ENCODE results near the gene RASA3. TPM values are rescaled to one million over a fixed set of nuclear protein-coding genes. Genes with fewer than 3 reads are reported as not detected.

RASA3 gene
- total and polyA plus RNA-seq, 2 donors (not counting 3 experiments of a cell fraction or from before 2014, with no cell fraction given) = 26.5 to 53.8 TPM

DNA sequence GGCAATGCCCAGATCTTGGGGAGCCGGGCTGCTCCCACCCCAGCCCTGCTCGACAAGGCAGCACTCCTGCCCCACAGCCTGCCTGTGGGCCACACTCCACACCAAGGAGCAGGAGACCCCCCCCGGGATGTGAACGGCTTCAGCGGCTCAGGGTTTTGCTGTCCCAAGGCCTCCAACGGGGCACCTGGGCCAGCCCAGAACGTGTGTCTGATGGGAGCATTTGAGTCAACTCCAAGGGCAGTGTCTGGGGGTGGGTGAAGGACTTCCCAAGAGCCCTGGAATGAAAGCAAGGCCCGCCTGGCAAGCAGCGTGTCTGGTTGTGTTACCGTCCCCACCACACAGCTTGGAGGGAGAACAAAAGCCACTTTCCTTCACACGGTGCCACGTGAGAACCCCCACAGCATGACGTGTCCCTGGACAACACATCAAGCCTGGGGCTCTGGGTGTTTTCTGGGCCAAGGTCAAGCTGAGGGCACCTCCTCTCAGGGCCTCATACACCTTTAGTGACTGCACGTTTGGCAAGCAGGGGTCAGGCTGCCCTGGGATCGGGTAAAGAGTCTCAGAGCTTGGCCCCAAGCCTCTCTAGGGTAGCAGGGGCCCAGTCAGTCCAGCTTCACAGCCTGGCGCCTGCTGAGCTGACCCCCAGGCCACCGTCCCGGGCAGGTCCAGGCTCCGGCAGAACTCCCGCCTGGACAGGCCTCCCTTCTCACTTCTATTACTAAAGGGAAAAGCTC lies 164.5 kb downstream of the RASA3 start:
- FAIRE-seq = no peak
- Histone ChIP-seq H3K36me3 (ENCODE audit: control insufficient read depth in 2 of 2, extremely low read depth in 1 of 2, insufficient read depth in 2 of 2, low read length in 2 of 2) (peaks cover 0 to 1% of the 10 kb centered on the region in 2 experiments), H4K20me1 (replicated peaks; ENCODE audit: control insufficient read depth, extremely low read depth, insufficient read depth, low read length) (no peaks in the 10 kb centered on the region), H2AFZ (ENCODE audit: low read depth, low read length) (no peak overlapping the region), H3K27ac (ENCODE audit: insufficient read depth, low read depth, low read length) (no peak overlapping the region), H3K9me1 (replicated peaks; ENCODE audit: control insufficient read depth, extremely low read depth, insufficient read depth, low read length) (no peaks in the 10 kb centered on the region), H3K9ac (replicated peaks; ENCODE audit: extremely low read depth, insufficient read depth, low read length) (no peak overlapping the region), H3K27me3 (ENCODE audit: control insufficient read depth in 2 of 2, insufficient read depth in 2 of 2, low read length in 2 of 2) (no peaks in the 10 kb centered on the region), H3K4me3 (replicated peaks in 1 of 3; ENCODE audit: insufficient read depth in 1 of 3, low read depth in 1 of 3, low read length in 3 of 3) (no peak overlapping the region), H3K9me3 (replicated peaks; ENCODE audit: control insufficient read depth, insufficient read depth, low read length) (no peaks in the 10 kb centered on the region), H3K79me2 (ENCODE audit: control insufficient read depth, insufficient read depth, low read length) (no peaks in the 10 kb centered on the region), H3K4me2 (ENCODE audit: insufficient read depth, low read length) (no peak overlapping the region), H3K4me1 (ENCODE audit: control insufficient read depth, extremely low read depth, insufficient read depth, low read length) (no peaks in the 10 kb centered on the region)
- dilution Hi-C loops (cut with MboI; ENCODE audit: extremely low pct_ligation_motif_present, low sequenced_read_pairs) = no loop called here
- no peak for DNase-seq (ENCODE audit: low read depth, low spot score)
- no TSS peak for BruUV-seq (replicated peaks)
- TF ChIP-seq MYC (IDR thresholded peaks at IDR 0.05; ENCODE audit: low read depth, low read length) = no peak
- TF ChIP-seq GATA2 (IDR thresholded peaks at IDR 0.05; ENCODE audit: insufficient read depth, insufficient read length, low read depth, low read length) = no peak
- no peak for TF ChIP-seq POLR2A (IDR thresholded peaks at IDR 0.05; ENCODE audit: low read depth, low read length)
- no peak for TF ChIP-seq POLR2AphosphoS5 (IDR thresholded peaks at IDR 0.05; ENCODE audit: insufficient read depth, low read depth, low read length)
- TF ChIP-seq EZH2 (IDR thresholded peaks at IDR 0.05; ENCODE audit: borderline replicate concordance, low read depth, low read length, severe bottlenecking) = no peak
- TF ChIP-seq, protein P1, sequence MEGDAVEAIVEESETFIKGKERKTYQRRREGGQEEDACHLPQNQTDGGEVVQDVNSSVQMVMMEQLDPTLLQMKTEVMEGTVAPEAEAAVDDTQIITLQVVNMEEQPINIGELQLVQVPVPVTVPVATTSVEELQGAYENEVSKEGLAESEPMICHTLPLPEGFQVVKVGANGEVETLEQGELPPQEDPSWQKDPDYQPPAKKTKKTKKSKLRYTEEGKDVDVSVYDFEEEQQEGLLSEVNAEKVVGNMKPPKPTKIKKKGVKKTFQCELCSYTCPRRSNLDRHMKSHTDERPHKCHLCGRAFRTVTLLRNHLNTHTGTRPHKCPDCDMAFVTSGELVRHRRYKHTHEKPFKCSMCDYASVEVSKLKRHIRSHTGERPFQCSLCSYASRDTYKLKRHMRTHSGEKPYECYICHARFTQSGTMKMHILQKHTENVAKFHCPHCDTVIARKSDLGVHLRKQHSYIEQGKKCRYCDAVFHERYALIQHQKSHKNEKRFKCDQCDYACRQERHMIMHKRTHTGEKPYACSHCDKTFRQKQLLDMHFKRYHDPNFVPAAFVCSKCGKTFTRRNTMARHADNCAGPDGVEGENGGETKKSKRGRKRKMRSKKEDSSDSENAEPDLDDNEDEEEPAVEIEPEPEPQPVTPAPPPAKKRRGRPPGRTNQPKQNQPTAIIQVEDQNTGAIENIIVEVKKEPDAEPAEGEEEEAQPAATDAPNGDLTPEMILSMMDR (IDR thresholded peaks at IDR 0.05; ENCODE audit: extremely low read depth in 1 of 2, insufficient read depth in 1 of 2, low read depth in 1 of 2, low read length in 2 of 2) = no peak
- TF ChIP-seq FOS (IDR thresholded peaks at IDR 0.05; ENCODE audit: borderline replicate concordance, insufficient read depth, low read length) = no peak
- TF ChIP-seq, protein P2, sequence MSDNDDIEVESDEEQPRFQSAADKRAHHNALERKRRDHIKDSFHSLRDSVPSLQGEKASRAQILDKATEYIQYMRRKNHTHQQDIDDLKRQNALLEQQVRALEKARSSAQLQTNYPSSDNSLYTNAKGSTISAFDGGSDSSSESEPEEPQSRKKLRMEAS (IDR thresholded peaks at IDR 0.05; ENCODE audit: insufficient read depth, insufficient read length) = no peak
- TF ChIP-seq JUN (IDR thresholded peaks at IDR 0.05; ENCODE audit: borderline replicate concordance, insufficient read depth, insufficient read length, low read depth) = no peak
- POLR2A ChIA-PET = no interaction called here
- intact Hi-C loops (cut with micrococcal nuclease) = no loop called here
- CTCF ChIA-PET = interaction anchor here (1.0 kb wide), 1 partner anchor 9 kb away, joined by 5 read pairs; no protein-coding TSS in a partner anchor

Data from endothelial cell of umbilical vein (primary cell).